Measurements from ENCODE around the gene ZP2.
"Not testable (repeated sequence)": the region's sequence is repeated elsewhere in the genome, so short reads cannot be mapped to it uniquely, and the experiment has no call there.

DNA sequence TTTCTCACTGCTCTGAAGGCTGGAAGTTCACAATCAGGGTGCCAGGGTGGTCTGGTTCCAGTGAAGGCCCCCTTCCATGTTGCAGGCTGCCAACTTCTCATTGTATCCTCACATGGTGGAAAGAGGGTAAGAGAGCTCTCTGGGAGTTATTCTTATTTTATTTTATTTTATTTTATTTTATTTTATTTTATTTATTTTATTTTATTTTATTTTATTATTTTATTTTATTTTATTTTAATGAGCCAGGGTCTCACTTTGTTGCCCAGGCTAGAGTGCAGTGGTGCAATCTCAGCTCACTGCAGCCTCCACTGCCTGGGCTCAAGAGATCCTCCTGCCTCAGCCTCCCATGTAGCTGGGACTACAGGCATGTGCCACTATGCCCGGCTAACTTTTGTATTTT, 55.4 kb downstream of the ZP2 start:
- TF ChIP-seq, protein P1, sequence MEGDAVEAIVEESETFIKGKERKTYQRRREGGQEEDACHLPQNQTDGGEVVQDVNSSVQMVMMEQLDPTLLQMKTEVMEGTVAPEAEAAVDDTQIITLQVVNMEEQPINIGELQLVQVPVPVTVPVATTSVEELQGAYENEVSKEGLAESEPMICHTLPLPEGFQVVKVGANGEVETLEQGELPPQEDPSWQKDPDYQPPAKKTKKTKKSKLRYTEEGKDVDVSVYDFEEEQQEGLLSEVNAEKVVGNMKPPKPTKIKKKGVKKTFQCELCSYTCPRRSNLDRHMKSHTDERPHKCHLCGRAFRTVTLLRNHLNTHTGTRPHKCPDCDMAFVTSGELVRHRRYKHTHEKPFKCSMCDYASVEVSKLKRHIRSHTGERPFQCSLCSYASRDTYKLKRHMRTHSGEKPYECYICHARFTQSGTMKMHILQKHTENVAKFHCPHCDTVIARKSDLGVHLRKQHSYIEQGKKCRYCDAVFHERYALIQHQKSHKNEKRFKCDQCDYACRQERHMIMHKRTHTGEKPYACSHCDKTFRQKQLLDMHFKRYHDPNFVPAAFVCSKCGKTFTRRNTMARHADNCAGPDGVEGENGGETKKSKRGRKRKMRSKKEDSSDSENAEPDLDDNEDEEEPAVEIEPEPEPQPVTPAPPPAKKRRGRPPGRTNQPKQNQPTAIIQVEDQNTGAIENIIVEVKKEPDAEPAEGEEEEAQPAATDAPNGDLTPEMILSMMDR (IDR thresholded peaks at IDR 0.05), result not testable (repeated sequence)
- TF ChIP-seq POLR2A (IDR thresholded peaks at IDR 0.05); EP300 (IDR thresholded peaks at IDR 0.05; ENCODE audit: low read depth): not testable (repeated sequence)

Data from transverse colon (tissue), 3 donors.